Stimulated activated CD4-positive, alpha-beta T cell treated with anti-CD3 and anti-CD28 coated beads, Interleukin-1b, Interleukin-23, amount 100 ng/mL, for 1 hour (primary cell): Measurements from ENCODE around the gene FAM149B1.
"Not testable (repeated sequence)": the region's sequence is repeated elsewhere in the genome, so short reads cannot be mapped to it uniquely, and the experiment has no call there.

Experiments used
- DNase-seq, 2 donors: peaks; one replicate each; pipeline ENCODE4 v3.0.0-alpha.2; 2020; ENCODE audit warnings: low read depth in 2 of 2

The FAM149B1 gene

DNA sequence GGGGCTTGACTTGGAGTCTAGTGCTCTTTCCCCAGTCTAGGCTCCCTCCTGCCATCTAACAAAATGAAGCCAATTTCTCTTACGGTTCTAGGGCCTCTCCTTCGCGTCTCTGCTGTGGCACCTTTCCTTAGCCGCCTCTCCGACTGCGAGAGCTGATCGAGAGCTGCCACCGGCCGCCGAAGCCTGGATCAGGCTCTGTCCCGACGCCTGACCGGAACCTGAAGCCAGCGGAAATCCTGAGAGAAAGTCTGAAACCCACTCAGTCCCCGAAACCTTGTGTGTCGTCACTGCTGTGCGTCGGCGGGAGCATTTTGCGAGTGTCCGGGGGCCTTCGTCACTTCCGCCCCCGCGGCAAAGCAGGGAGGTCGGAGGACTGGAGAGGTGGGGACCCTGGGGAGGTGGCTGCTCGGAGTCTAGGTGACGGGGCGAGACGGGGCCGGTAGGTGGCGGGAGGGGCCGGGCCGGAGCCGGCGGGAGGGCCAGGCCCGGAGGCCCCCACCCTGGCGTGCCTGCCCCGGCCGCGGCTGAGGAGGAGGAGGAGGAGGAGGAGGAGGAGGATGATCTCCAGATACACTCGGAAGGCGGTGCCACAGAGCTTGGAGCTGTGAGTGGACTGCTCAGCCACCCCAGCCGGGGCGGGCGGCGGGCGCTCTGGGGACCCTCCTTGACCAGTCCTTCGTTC, at the start of gene FAM149B1, which contains the start of gene ECD:
FAM149B1 (plus strand) TSS at position 337 of the 682 bp plus-strand sequence; CDS start at position 558, 221 bp downstream.
ECD (minus strand) TSS at position 226 of the 682 bp plus-strand sequence. CDS start 4,071 bp downstream, outside the sequence.
- peak; percentile 58 to 90 for DNase-seq

DNA sequence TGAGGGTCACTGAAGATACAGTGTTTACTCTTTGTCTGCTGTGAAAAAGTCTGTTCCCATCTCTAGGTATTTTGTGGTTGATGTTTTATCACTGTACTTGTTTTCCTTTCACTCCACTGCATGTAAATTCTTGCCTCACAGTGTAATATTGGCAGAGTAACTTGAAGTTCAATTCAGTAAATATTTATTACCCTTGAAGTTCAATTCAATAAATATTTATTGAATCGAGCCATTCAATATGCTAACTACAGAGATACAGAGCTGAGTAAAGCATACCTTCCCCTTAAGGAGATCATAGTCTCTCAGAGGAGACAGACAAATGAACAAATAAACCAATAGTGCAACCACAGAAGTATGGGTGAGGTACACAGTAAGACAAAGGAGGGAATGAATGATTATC, 48.5 kb upstream of the FAM149B1 start:
- no peak for DNase-seq

DNA sequence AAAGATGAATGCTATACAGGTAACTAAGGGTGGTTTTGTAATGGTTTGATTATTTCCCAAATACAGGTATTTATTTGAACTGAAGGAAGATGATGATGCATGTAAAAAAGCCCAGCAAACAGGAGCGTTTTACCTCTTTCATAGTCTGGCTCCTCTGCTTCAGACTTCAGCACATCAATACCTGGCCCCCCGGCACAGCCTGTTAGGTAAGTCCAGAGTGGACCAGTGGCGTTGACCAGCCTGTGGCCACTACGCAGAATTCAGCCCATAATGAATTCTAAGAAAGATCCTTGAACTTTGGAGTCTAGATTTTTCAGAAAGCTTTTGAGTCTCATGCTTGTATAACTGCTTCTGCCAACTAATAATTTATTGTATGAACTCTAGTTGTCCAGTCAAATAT, 48.0 kb upstream of the FAM149B1 start:
- DNase-seq: no peak

DNA sequence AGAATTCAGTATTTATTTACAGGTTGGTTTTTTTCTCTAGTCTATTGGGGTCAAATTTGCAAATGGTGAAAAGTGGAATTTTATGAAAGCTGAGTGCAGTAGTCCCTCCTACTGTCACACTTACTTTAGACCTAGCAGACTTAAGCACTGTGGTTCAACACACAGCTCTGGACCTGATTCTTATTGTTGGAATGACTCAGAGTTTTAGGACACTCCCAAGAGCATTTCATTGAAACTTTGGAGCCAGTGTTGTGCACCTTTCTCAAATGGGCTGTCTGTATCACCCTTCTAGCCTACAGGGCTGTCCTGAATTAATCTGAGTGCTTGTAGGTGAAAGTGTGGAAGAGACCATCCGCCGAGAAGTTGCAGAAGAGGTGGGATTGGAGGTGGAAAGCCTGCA, 41.6 kb upstream of the FAM149B1 start:
- no peak for DNase-seq

DNA sequence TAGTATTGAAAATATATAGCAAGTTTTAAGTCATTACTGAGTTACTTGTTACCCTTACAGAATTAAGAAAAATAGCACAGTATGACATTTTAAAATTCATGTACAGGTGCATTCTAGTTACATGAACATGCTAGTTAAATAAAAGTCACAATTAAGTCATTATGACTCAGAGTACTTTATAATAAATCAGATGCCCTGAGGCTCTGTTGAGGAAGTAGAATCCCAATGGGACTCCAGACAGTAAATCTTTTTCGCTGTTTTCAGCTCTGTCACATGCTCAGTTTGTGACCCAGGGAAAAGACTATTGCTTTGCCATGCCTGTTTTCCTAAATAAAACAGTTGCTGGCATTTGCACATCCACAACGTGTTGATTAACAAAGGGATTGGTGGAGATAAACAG, 36.6 kb upstream of the FAM149B1 start:
- DNase-seq: no peak

DNA sequence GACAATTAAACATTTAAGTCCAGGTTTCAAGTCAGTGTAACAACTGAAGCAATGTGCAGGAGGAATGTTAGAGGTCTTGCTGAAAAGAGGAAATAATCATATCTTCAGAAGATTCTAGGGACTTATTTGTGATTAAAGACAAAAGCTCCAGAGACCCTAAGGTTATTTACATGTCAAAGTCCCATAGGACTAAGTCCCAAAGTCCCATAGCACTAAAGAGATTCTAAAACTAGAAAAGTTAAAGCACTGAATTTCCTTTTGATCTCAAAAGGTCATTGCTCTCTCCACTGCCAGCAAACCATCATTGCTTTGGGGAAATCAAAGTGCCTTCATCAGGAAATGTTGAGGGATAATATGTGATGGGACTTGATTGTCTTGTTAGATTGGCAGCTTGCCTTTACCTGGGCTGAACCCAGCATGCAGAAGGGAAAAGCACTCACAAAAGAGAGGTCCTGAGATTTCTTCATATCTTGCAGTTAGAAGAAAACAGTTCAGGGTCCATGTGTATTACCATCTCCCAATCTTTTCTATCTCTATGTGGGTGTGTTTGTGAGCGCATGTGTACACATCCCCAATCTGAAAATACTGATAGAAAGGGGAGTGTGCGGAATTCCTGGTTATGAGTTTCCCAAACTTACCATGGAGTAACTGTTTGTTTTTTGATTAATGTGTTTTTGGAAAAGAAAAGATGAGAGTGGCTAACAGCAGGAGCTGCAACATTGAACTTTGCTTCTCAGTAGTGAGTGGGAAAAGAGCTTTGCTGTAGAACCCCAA, 35.8 kb upstream of the FAM149B1 start:
- no peak for DNase-seq

DNA sequence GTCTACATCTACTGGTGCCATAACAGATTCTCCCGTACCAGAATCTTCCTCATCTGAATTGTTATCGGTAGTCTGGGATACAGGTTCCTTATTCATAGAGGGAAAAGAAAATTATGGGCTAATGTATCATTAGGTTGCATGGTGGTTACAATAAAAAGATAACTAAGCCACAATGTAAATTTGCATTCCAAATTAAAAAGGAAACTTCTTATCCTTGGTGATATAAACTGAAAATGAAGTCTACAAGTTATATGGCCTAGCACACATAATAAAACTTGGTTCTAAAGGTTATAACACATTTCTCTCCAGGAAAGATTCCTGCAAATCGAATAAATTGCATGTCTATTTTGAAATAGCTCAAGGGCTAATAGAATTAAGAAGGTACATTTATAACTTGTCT, 33.2 kb upstream of the FAM149B1 start:
- DNase-seq: no peak

DNA sequence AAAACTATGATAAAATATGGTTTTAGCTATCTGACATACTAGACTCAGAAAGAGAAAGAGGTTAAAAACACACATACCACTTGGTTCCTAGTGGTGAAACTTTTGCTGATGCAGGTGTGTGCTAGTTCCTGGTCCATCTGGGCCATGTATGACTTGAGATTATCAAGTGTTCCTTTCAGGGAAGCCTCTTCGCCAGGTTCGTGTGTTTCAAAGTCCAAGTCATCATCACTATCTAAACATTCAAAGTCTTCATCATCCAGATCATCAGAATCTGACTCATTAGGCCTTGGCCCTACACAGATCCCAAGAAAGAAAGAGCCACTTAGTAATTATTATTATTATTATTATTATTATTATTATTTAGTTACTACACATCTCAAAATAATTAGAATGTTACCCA, 31.3 kb upstream of the FAM149B1 start:
- no peak for DNase-seq

DNA sequence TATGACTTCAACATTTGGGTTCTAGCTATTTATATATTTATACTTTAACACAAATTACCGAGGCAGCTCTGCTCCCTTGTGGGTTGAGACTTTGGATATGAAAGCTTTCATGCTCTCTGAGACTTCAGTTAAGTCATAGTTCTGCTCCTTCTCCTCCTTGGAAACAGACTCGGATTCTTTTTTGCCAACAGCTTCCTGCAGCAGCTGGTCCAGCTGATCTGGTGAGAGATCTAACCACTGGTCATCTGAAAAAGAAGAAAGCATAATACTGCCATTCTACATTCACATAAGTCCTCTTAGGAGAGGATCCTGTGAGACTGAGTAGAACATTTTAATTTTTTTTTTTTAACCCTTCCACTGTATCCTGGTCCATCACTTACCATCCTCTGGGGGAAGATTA, 28.7 kb upstream of the FAM149B1 start:
- DNase-seq: no peak

DNA sequence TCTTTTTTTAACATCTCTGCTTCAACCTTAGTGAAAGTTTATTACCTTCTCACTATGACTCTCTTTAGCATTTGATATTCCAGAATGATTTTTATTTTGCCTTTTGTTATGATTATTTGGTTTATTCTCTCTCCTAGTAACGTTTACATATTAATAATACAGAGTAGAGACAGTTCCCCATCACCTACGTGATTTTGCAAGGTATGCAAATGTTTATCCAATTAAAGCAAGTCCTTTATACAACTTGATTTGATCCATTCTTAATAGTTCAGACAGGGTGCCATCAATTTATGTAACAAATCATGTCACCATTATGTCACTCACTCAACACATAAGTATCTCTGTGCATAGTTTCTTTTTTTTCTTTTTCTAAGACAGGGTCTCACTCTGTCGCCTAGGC, 26.3 kb upstream of the FAM149B1 start:
- DNase-seq: no peak

DNA sequence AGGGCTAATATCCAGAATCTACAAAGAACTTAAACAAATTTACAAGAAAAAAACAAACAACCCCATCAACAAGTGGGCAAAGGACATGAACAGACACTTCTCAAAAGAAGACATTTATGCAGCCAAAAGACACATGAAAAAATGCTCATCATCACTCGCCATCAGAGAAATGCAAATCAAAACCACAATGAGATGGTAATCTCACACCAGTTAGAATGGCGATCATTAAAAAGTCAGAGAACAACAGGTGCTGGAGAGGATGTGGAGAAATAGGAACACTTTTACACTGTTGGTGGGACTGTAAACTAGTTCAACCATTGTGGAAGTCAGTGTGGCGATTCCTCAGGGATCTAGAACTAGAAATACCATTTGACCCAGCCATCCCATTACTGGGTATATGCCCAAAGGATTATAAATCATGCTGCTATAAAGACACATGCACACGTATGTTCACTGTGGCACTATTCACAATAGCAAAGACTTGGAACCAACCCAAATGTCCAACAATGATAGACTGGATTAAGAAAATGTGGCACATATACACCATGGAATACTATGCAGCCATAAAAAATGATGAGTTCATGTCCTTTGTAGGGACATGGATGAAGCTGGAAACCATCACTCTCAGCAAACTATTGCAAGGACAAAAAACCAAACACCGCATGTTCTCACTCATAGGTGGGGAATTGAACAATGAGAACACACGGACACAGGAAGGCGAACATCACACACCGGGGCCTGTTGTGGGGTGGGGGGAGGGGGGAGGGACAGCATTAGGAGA, 17.1 kb upstream of the FAM149B1 start:
- DNase-seq: not testable (repeated sequence)

DNA sequence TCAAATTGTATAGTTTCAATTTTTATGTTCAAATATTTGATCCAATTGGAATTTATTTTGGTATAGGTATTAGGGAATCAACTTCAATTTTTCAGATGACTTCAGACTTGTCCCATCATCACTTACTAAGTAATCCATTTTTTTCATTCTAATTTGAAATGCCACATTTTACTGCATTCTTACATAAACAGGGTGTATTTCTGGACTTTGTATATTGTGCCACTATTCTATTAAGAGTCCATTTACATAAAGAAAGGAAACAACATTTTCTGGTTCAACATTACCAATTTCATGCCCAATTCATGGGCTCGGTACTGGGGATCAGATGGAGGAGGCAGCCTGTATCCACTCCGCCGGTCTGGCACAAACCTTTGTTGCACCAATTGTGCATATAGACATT, 15.9 kb upstream of the FAM149B1 start:
- no peak for DNase-seq

DNA sequence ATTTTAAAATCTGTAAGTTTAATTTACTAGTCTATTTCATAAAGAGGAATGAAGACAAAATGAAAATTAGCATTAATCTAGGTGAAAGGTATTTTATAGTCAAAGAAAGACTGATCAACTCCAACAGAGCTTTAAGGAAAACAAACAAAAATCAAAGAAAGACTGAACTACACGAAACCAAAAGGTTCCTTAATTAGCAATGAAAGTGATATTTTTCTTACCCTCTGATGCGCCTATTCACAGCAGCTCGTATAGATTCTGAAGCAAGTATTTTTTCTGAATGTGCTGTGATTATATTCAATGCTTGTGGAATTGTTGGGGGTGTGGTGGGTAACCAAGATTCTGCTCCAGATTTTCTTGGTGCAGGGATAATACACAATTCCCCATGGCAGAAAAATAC, 11.9 kb upstream of the FAM149B1 start:
- no peak for DNase-seq

DNA sequence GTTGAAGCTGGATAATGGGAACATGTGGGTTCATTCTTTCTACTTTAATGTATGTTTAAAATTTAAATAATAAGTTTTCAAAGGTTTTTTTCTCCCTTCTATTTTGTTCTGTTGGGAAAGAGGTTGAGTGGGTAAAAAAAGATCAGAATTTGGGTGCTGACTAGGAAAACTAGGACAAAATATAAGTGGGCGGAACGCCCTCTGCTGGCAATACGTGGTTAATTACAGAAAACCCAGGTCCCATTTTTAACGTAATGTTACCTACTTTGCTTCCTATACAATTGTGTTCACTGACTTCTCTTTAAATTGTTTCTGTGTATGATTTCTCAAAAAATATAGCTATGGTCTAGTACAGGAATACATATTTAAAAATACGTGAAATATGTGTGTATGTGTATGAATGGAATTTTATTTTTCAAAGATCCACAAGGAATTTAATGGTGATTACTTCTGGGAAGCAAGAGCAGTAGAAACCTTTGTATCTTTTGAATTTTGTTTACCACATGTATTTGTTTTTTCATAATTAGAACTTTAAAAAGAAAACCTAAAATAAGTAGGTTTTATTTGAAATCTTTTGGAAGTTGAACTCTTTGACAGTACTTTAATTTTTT, 8.8 kb upstream of the FAM149B1 start:
- peak; percentile 18 to 29 for DNase-seq

DNA sequence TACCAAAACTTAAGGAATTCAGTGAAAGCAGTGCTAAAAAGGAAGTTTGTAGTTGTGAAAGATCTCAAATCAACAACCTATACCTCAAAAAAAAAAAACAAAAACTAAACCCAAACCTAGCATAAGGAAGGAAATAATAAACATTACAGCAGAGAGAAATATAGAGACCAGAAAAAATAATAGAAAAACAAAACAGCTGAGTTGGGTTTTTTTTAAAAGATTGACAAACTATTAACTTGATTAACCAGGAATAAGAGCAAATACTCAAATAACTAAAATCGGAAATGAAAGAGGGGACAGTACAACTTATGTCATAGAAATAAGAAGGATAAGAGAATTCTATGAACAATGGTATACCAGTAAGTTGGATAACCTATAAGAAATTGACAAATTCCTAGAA, 6.8 kb upstream of the FAM149B1 start:
- DNase-seq: no peak

DNA sequence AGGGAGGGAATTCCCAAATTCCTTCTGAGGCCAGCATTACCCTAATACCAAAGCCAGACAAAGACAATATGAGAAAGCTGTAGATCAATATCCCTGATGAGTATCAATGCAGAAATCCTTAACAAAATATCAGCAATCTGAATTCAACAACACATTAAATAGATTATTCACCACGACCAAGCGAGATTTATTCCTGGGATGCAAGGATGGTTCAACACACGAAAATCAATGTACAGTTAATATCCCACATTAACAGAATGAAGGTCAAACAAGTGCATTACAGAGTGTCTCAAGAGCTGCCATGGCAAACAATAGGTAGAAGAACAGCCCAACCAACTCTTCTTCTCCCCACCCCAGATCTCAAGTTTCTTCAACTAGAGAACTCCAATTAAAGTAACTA, 6.3 kb upstream of the FAM149B1 start:
- DNase-seq: no peak

DNA sequence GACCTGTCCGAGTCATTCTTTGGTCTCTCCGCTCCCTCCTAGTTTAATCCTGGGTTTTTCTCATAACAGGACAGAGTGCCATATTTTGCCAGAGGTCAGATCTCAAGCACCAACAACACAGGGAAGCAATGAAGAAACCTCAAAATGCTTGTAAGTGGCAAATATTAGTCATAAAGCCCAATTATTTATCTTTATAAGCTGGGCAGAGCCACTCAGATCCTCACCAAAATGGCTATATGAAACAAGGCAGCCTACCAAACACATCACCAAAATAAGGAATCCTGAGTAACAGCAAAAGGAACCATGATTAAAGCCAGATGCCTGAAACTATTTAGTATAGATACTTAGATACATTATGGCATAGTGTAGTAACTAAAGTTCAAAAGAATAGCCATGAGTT, 4.8 kb upstream of the FAM149B1 start:
- no peak for DNase-seq

DNA sequence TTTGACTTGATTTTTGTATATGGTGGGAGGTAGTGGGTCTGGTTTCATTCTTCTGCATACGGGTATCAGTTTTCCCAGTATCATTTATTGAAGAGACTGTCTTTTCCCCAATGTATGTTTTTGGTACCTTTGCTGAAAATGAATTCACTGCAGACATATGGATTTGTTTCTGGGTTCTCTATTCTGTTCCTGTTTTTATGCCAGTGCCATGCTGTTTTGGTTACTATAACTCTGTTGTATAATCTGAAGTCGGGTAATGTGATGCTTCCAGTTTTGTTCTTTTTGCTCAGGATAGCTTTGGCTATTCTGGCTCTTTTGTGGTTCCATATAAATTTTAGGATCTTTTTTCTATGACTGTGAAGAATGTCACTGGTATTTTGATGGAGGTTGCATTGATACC, 947 bp upstream of the FAM149B1 start:
- no peak for DNase-seq

DNA sequence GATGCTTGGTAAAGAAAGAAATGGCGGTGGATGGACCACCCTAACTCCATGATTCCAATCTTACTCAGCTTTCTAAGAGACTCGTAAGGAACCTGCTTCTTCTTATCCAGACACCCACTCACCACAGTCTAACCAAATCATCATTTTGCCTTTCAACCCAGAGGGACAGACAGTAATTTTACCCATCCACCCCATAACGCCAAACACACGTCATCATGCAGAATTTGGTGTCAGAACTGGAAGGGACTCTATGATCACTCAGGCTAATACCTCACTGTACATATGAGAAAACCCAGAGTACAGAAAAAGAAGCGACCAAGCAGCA, 499 bp upstream of the FAM149B1 start:
- no peak for DNase-seq

DNA sequence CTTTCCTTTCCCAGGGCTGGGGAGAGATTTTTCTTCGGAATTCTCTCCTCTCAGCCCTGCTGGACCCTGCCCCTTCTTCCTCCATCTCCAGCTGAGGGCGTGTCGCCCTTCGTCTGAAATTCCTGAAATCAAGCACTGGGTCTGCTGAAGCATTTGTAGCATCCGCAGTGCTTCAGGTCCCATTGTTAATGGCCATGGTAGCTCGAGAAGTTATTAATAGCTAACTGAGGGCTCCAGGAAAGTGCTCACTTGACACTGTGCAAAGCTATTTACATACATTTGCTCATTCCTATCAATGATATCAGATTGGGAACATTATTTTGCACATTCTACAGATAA, 515 bp downstream of the FAM149B1 start:
- no peak for DNase-seq

DNA sequence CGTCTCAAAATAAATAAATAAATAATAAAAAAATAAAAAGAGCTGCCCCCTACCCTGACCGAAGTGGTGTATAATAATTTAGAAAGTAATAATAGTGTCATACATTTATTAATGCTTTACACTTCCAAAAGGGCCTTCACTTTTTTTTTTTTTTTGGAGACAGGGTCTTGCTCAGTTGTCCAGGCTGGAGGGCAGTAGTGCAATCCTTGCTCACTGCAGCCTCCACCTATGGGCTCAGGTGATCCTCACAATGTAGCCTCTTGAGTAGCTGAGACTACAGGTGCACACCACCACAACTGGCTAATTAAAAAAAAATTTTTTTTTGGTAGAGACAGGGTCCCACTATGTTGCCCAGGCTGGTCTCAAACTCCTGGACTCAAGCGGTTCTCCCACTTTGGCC, 1.4 kb downstream of the FAM149B1 start:
- DNase-seq: no peak

DNA sequence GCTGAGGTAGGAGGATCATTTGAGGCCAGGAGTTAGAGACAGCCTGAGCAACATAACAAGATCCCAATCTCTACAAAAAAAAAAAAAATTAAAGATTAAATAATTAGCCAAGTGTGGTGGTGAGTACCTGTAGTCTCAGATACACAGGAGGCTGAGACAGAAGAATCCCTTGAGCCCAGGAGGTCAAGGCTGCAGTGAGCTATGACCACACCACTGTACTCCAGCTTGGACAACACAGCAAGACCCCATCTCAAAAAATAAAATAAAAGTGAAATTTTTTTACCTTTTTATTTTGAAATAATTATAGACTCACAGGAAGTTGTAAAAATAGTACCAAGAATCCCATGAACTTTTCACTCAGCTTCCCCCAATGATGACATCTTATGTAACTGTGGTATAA, 4.9 kb downstream of the FAM149B1 start:
- no peak for DNase-seq
